HepG2 (cell line): ENCODE results near the gene STX8. TPM values are rescaled to one million over a fixed set of nuclear protein-coding genes. Genes with fewer than 3 reads are reported as not detected.

ENCODE experiments used
- ATAC-seq: fragments of 200-7000 bp; cut with Tn5 transposase; 3 replicates; pipeline ENCODE4 v1.9.1; 2020; ENCODE audit warnings: mild to moderate bottlenecking, moderate library complexity
- BruUV-seq: library from RNA; stranded (reverse); fragments of 400-500 nt; replicated peaks from 2 replicates; lab custom pipeline; 2021; lab: Mats Ljungman, UMichigan
- CTCF ChIA-PET: fragments of 300-600 bp; formaldehyde crosslinking; extraction: SDS; loops from one replicate; lab custom pipeline; 2021; ENCODE audit warnings: low total read pairs, inconsistent platforms, low intra/inter-chr PET ratio; lab: Yijun Ruan, JAX
- POLR2A ChIA-PET: fragments of 350-600 bp; sonication (Branson Sonifier 250); formaldehyde crosslinking; loops from one replicate; lab custom pipeline; 2020; ENCODE audit warnings: antibody characterized with exemption, inconsistent platforms; lab: Yijun Ruan, JAX
- DNase-seq: peaks from one replicate; pipeline ENCODE4 v3.0.0-alpha.2; 2015; ENCODE audit warnings: low spot score
- FAIRE-seq: peaks from 3 replicates; lab custom pipeline; 2011; peaks lifted over from hg19 to GRCh38; lab: Jason Lieb, UNC
- H2AFZ ChIP-seq: one replicate; pipeline ENCODE4 v1.6.1; 2011; ENCODE audit warnings: low read length, inconsistent platforms
- H3K27ac ChIP-seq: fragments of 300-600 bp; 3 replicates; pipeline ENCODE4 v1.8.0; 2011; ENCODE audit warnings: mixed run types, mild to moderate bottlenecking, mixed read lengths, low read length, inconsistent platforms; ENCODE audit not compliant: insufficient read depth; ENCODE audit errors: extremely low read length
- H3K27me3 ChIP-seq, 2 experiments: fragments of 200-600 bp in 1 of 2; 2 replicates in 1 of 2; 3 replicates in 1 of 2; pipeline versions ENCODE4 v1.6.0 to v1.8.0; 2011; ENCODE audit warnings: low read length in 2 of 2, mild to moderate bottlenecking in 2 of 2, moderate library complexity in 2 of 2, inconsistent platforms in 1 of 2; ENCODE audit not compliant: insufficient read depth in 2 of 2, control insufficient read depth in 1 of 2
- H3K36me3 ChIP-seq, 2 experiments: fragments of 200-600 bp in 1 of 2; replicated peaks in 1 of 2; 2 replicates in 1 of 2; 3 replicates in 1 of 2; pipeline versions ENCODE4 v1.5.1 to v1.8.0; 2011; ENCODE audit warnings: low read length in 2 of 2, inconsistent platforms in 1 of 2; ENCODE audit not compliant: insufficient read depth in 2 of 2, control insufficient read depth in 1 of 2
- H3K4me1 ChIP-seq: 2 replicates; pipeline ENCODE4 v1.5.1; 2012; ENCODE audit warnings: low read length, inconsistent platforms; ENCODE audit not compliant: insufficient read depth
- H3K4me2 ChIP-seq: 2 replicates; pipeline ENCODE4 v1.6.0; 2011; ENCODE audit warnings: low read depth, low read length, inconsistent platforms
- H3K4me3 ChIP-seq, 3 experiments: fragments of 200-600 bp in 1 of 3; sonication (generic), shearing (Covaris generic) in 1 of 3; replicated peaks in 1 of 3; 2 replicates each; pipeline ENCODE4 v1.5.1; 2011 to 2016; ENCODE audit warnings: low read length in 3 of 3, inconsistent platforms in 2 of 3, low read depth in 2 of 3, mild to moderate bottlenecking in 2 of 3, control low read depth in 1 of 3, mixed read lengths in 1 of 3; ENCODE audit not compliant: insufficient read depth in 1 of 3
- H3K79me2 ChIP-seq: one replicate; pipeline ENCODE4 v1.6.1; 2011; ENCODE audit warnings: low read length, inconsistent platforms; ENCODE audit not compliant: insufficient read depth
- H3K9ac ChIP-seq: 2 replicates; pipeline ENCODE4 v1.6.0; 2011; ENCODE audit warnings: mild to moderate bottlenecking, low read depth, low read length, inconsistent platforms; ENCODE audit not compliant: insufficient read depth
- H3K9me3 ChIP-seq: 2 replicates; pipeline ENCODE4 v1.5.1; 2012; ENCODE audit warnings: mild to moderate bottlenecking, low read length
- H4K20me1 ChIP-seq: 2 replicates; pipeline ENCODE4 v1.6.0; 2011; ENCODE audit warnings: inconsistent platforms, mild to moderate bottlenecking, low read length, moderate library complexity; ENCODE audit not compliant: insufficient read depth
- BCL6 ChIP-seq: IDR thresholded peaks from 2 replicates; pipeline ENCODE4 v1.6.1; 2016; ENCODE audit warnings: missing genetic modification reagents, missing compliant biosample characterization
- GFI1 ChIP-seq: sonication (generic); formaldehyde crosslinking; IDR thresholded peaks from 2 replicates; pipeline ENCODE4 v1.5.0; 2020; ENCODE audit warnings: missing genetic modification reagents, mild to moderate bottlenecking, borderline replicate concordance
- KLF16 ChIP-seq, 2 experiments: sonication (generic) in 1 of 2; formaldehyde crosslinking in 1 of 2; IDR thresholded peaks; 2 replicates each; pipeline versions ENCODE4 v1.6.1 to v1.8.0; 2016 to 2023; ENCODE audit warnings: missing genetic modification reagents in 2 of 2, missing compliant biosample characterization in 1 of 2
- SPEN ChIP-seq: sonication (generic); formaldehyde crosslinking; IDR thresholded peaks from 2 replicates; pipeline ENCODE4 v1.5.1; 2020; ENCODE audit warnings: low read depth, mild to moderate bottlenecking, missing genetic modification reagents
- ZHX2 ChIP-seq, 2 experiments: sonication (generic) in 1 of 2; formaldehyde crosslinking in 1 of 2; IDR thresholded peaks; 2 replicates each; pipeline versions ENCODE4 v1.6.1 to v1.9.0; 2014 to 2022; ENCODE audit warnings: antibody characterized with exemption in 1 of 2, borderline replicate concordance in 1 of 2, inconsistent platforms in 1 of 2, low read depth in 1 of 2, missing genetic modification reagents in 1 of 2
- WGBS: methylation state at CpG from one replicate; pipeline ENCODE4 v1.1.6; 2017; ENCODE audit warnings: low lambda C conversion rate; 5-methylcytosine and 5-hydroxymethylcytosine counted together
- in situ Hi-C: cut with HindIII; loops from 2 replicates; pipeline ENCODE4 v1.10.0; 2017; ENCODE audit warnings: low pct_unique_long_range_greater_than_20kb; ENCODE audit not compliant: extremely low pct_ligation_motif_present
- intact Hi-C: fragments of 100-400 bp; cut with micrococcal nuclease; formaldehyde crosslinking; loops from one replicate; pipeline ENCODE4 v1.10.0; 2022; ENCODE audit not compliant: unreplicated experiment
- polyA plus RNA-seq, 8 experiments: library from polyadenylated mRNA; depleted of rRNA in 3 of 8; stranded (reverse) in 7 of 8; unstranded in 1 of 8; fragments of >200 nt; fragmentation: Illumina TruSeq in 4 of 8; extraction: Trizol in 4 of 8; gene quantifications; 2 replicates each; pipeline versions ENCODE4 v1.2.1 to v1.2.3, GENCODE V29; 2011 to 2016; ENCODE audit warnings: low read depth in 4 of 8, missing spikeins in 1 of 8, mixed read lengths in 1 of 8; ENCODE audit not compliant: insufficient read depth in 1 of 8
- total RNA-seq, 5 experiments: library from RNA; depleted of rRNA; stranded (reverse); fragments of >200 nt; fragmentation: Illumina TruSeq; extraction: Trizol; gene quantifications; 2 replicates each; pipeline ENCODE4 v1.2.3, GENCODE V29; 2016; ENCODE audit warnings: low read depth in 1 of 5
- TF ChIP-seq, protein P1 (sequence below): sonication (generic); formaldehyde crosslinking; IDR thresholded peaks from 2 replicates; pipeline ENCODE4 v1.5.0; 2020; ENCODE audit warnings: mild to moderate bottlenecking, missing genetic modification reagents, moderate library complexity

STX8 gene
- total and polyA plus RNA-seq, 2 of the 13 experiments (the other 11 are each of a cell fraction or from before 2014, with no cell fraction given) = 36.4 to 53.6 TPM

DNA sequence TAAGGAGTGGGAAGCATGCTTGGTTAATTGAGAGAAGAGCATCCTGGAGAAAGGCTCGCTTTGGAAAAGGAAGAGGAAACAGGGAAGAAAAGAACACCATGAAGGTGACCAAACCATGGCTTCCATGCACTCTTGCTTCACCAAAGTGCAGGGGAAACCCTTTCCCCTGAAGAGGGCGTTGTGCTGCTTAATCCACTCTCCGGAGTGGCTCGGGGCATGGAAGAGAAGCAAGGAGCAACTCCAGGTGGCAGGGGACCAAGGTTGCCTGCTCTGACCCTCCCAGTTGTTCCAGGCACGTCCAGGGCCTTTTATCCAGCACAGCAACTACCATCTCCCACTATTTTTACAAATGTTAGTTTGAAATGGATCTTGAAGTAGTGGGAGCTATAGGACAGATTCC, 108.1 kb downstream of the STX8 start:
- Histone ChIP-seq H2AFZ (no peak overlapping the region), H3K4me3 (no peak overlapping the region), H3K9me3 (no peaks in the 10 kb centered on the region), H3K36me3 (no peaks in the 10 kb centered on the region), H4K20me1 (no peaks in the 10 kb centered on the region), H3K4me2 (no peak overlapping the region), H3K27ac (no peak overlapping the region), H3K9ac (no peak overlapping the region), H3K4me1 (no peaks in the 10 kb centered on the region), H3K27me3 (no peaks in the 10 kb centered on the region), H3K79me2 (no peaks in the 10 kb centered on the region)
- POLR2A ChIA-PET = no interaction called here
- FAIRE-seq = no peak
- BruUV-seq = no TSS peak
- CTCF ChIA-PET = no interaction called here
- intact Hi-C loops (no loop called here), in situ Hi-C loops (no loop called here)
- no peak for DNase-seq
- 66% methylated on average over 3 of the region's 5 CpGs for WGBS
- no peak for TF ChIP-seq BCL6
- TF ChIP-seq, protein P1, sequence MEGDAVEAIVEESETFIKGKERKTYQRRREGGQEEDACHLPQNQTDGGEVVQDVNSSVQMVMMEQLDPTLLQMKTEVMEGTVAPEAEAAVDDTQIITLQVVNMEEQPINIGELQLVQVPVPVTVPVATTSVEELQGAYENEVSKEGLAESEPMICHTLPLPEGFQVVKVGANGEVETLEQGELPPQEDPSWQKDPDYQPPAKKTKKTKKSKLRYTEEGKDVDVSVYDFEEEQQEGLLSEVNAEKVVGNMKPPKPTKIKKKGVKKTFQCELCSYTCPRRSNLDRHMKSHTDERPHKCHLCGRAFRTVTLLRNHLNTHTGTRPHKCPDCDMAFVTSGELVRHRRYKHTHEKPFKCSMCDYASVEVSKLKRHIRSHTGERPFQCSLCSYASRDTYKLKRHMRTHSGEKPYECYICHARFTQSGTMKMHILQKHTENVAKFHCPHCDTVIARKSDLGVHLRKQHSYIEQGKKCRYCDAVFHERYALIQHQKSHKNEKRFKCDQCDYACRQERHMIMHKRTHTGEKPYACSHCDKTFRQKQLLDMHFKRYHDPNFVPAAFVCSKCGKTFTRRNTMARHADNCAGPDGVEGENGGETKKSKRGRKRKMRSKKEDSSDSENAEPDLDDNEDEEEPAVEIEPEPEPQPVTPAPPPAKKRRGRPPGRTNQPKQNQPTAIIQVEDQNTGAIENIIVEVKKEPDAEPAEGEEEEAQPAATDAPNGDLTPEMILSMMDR (CRISPR knock-in tag) = peak; percentile 37; the same call in 1 of the 2 replicates
- peak; percentile 30; the same call in 2 of the 3 replicates for ATAC-seq

DNA sequence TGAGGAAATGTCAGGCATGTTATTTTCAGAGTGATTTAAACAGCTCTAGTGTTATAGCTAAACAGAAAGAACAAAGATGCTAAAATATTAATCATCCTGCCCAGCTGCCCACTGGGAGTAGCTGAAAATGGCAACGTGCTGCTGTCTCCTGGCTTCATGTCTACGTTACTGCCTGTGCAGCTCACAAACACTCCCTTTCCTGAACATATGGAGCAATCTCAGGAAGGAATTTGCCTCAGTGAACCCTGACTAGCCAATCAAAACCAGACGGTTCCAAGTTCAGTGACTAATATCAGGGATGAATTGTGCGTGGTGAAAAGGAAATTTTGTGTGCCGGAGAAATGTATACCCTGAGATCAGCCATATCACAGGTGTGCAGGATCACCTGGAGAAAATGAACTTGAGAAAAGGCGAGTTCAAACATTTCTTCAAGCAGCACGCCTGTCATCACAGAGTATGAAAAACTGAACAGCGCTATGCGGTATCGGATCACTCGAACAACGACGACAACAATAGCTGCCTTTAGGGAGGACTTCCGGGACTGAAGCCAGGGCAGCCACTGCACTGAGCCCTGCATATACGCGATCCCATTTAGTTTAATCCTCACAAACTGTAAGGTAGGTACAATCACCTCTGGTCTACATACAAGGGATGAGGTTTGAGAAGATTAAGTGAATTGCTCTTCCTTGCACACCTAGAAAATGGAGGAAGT, 110.3 kb downstream of the STX8 start:
- no peaks in the 10 kb centered on the region for H3K4me1 ChIP-seq
- H3K36me3 ChIP-seq = no peaks in the 10 kb centered on the region
- no peaks in the 10 kb centered on the region for H4K20me1 ChIP-seq
- H3K4me2 ChIP-seq = no peak overlapping the region
- ATAC-seq (no peak), FAIRE-seq (no peak), DNase-seq (no peak)
- in situ Hi-C loops (no loop called here), intact Hi-C loops (no loop called here)
- CTCF ChIA-PET = no interaction called here
- H3K4me3 ChIP-seq = no peak overlapping the region
- no TSS peak for BruUV-seq
- POLR2A ChIA-PET = no interaction called here
- no peak overlapping the region for H3K9ac ChIP-seq
- WGBS = 90% methylated on average over 16 of the region's 16 CpGs
- H2AFZ ChIP-seq = no peak overlapping the region
- no peak overlapping the region for H3K27ac ChIP-seq
- H3K9me3 ChIP-seq = no peaks in the 10 kb centered on the region
- no peaks in the 10 kb centered on the region for H3K27me3 ChIP-seq
- no peaks in the 10 kb centered on the region for H3K79me2 ChIP-seq
- TF ChIP-seq GFI1 (CRISPR knock-in tag) (no peak), ZHX2 (IDR thresholded peaks at IDR 0.05; ENCODE audit: low read depth) (no peak), ZHX2 (CRISPR knock-in tag; IDR thresholded peaks at IDR 0.05; ENCODE audit: borderline replicate concordance) (no peak), KLF16 (CRISPR knock-in tag; IDR thresholded peaks at IDR 0.05) (no peak), SPEN (CRISPR knock-in tag) (no peak)
